ENCODE results near the gene MYLK3.

The MYLK3 gene

DNA sequence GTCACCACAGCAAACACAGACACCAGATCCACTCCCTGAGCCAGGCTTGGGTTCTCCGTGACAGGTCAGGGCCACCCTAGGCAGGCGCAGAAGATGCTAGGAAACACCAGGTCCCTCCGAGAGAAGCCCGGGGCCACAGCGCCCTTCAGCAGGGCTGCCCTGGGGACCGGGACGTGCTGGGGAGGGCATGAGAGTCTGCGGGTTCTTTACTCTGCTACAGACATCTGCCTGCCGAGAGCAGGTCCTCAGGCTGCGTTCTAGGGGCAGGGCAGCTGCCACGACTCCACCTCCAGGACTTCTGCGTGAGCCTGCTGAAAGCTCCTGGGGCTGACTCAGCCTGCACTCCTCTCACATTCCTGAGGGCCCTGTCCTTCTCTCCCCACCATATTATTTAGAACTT lies 11.4 kb downstream of the MYLK3 start:
- ChIA-PET POLR2A (ENCODE audit: low non-redundant PET) (no interaction called here), CTCF (no interaction called here)

DNA sequence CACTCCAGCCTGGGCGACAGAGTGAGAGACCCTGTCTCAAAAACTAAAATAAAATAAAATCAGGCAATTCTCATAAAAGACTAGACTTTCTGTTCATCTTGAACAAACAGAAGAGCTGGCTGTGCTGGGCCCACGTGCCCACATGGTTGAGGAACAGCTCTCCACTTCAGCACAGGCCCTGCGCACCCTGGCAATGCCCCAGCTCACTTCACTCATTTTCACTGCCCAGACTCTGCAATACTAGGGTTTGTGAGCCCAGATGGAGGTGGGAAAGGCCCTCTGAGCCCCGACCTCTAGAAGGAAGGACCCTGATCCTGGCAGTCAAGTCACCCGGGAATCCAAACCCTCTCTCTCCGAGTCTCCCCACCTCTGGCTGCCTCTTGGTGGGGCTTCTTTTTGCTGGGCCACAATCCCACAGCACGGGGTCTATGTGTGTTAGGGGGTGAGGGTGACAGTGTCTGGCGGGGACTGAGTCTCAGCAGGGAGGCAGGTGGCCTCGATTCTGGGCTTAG lies 14.8 kb downstream of the MYLK3 start:
- no peak for DNase-seq (ENCODE audit: low spot score)
- TF ChIP-seq, protein P1, sequence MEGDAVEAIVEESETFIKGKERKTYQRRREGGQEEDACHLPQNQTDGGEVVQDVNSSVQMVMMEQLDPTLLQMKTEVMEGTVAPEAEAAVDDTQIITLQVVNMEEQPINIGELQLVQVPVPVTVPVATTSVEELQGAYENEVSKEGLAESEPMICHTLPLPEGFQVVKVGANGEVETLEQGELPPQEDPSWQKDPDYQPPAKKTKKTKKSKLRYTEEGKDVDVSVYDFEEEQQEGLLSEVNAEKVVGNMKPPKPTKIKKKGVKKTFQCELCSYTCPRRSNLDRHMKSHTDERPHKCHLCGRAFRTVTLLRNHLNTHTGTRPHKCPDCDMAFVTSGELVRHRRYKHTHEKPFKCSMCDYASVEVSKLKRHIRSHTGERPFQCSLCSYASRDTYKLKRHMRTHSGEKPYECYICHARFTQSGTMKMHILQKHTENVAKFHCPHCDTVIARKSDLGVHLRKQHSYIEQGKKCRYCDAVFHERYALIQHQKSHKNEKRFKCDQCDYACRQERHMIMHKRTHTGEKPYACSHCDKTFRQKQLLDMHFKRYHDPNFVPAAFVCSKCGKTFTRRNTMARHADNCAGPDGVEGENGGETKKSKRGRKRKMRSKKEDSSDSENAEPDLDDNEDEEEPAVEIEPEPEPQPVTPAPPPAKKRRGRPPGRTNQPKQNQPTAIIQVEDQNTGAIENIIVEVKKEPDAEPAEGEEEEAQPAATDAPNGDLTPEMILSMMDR (conservative IDR thresholded peaks at IDR 0.05; ENCODE audit: low read depth), result no peak
- POLR2A ChIA-PET (ENCODE audit: low non-redundant PET), result no interaction called here
- no peak overlapping the region for H3K27ac ChIP-seq
- CTCF ChIA-PET, result interaction anchor here (0.6 to 0.7 kb wide), 2 partner anchors 37 to 251 kb away, joined by 3 read pairs; no protein-coding TSS in a partner anchor

More for the DNA sequence above, 11.4 kb downstream of the MYLK3 start:
- DNase-seq (ENCODE audit: low spot score), result no peak
- TF ChIP-seq, protein P1 (conservative IDR thresholded peaks at IDR 0.05; ENCODE audit: low read depth), result no peak
- no peak overlapping the region for H3K27ac ChIP-seq

DNA sequence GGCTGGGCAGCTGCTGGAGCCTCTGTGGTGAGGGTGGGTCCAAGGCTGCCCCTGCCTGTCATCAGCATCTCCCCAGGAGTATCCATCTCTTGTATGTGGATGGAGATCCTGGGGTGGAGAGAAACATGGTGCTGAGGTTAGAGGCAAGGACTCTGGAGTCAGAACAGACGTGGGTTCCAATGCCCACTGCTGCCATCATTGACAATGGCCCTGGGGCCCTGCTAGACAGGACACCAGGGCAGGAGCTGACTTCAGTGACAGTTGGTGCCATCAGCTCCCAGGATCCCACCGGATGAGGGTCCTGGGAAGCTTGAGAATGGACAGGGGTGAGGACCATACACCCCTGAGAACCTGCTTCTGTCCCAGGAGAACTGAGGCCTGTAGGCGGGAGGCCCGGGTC lies 15.6 kb downstream of the MYLK3 start:
- no peak overlapping the region for H3K27ac ChIP-seq

DNA sequence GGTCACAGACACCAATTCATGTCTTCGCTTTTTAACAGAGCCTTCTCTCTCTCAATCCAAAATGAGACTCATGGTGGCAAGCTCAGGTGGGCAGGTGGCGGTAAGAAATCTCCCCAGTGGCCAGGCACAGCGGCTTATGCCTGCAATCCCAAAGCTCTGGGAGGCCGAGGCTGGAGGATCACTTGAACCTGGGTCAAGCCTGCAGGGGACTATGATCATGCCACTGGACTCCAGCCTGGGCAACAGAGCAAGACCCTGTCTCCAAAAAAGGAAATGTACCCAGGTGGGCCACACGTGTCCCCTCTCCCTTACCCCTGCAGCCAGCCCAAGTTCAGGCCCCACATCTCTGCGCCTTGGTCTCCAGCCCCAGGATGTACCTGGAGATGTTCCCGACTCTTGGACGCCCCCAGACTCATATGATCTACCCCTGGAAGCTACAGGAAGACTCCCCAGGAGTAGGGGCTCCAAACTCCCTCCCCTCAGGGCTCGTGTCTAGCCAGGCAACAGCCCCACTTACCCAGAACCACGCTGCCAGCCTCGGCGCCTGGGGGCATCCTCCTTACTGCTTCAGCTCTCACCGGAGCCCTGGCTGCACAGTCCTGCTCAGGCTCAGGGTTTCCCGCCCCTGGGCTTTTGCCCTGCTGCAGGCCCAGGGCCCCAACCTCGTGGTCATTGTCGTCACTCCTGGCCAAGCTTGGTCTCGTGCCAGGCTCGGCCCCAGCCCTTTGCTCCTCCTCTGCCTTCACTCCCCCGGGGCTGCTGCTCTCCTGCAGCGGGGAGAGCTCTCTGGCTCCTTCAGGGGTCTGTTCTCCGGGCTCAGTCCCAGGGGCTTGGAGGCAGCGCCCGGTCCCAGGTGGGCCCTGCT lies 16.2 kb downstream of the MYLK3 start:
- DNase-seq (ENCODE audit: low spot score), result no peak
- no peak overlapping the region for H3K27ac ChIP-seq
- ChIA-PET POLR2A (ENCODE audit: low non-redundant PET) (no interaction called here), CTCF (no interaction called here)
- TF ChIP-seq, protein P1 (conservative IDR thresholded peaks at IDR 0.05; ENCODE audit: low read depth), result no peak

More for the DNA sequence above, 15.6 kb downstream of the MYLK3 start:
- ChIA-PET CTCF (interaction anchor here (0.6 to 0.7 kb wide), 2 partner anchors 36 to 250 kb away, joined by 3 read pairs; no protein-coding TSS in a partner anchor), POLR2A (ENCODE audit: low non-redundant PET) (no interaction called here)
- TF ChIP-seq, protein P1 (conservative IDR thresholded peaks at IDR 0.05; ENCODE audit: low read depth), result no peak
- DNase-seq (ENCODE audit: low spot score), result no peak

DNA sequence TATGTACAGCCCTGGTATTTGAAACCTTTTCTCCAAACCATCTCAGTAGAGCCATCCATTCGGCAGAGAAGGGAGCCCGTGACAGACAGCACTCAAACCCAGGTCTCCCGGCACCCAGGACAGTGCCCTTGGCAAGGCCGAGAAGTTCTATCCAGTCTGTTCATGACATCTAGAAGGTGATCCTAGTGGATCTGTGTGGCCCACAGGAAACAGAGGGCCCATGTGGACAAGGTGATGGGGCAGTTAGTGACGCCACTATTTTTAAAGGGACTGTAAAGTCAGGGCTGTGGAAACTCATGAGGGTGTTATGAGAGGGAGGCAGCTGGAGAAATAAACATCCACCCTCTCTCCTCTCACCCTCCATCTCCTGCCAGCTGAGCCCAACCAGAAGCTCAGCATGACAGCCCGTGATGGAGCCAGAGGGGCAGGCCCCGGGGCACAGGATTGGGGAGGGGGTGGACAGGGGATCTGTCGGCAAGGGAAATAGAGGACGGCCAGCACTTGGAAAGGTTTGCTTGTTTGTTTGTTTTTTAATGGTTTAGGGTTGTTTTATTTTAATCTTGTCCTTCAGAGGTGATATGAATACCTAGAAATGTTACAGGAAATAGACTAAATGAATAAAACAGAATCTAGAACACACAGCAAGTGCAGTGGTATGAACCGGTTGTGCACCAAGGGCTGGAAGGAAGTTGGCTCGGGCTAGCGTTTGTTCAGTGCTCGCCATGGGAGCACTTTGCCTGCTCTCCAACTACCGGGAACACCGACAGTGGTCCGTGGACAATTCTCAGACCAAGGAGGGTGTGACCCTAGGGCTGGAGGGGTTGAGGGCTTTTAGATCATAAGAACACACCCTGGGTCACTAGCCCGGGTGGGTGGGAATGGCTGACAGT lies 17.1 kb downstream of the MYLK3 start:
- no peak overlapping the region for H3K27ac ChIP-seq
- CTCF ChIA-PET, result no interaction called here
- DNase-seq (ENCODE audit: low spot score), result no peak
- TF ChIP-seq, protein P1 (conservative IDR thresholded peaks at IDR 0.05; ENCODE audit: low read depth), result no peak
- POLR2A ChIA-PET (ENCODE audit: low non-redundant PET), result no interaction called here

DNA sequence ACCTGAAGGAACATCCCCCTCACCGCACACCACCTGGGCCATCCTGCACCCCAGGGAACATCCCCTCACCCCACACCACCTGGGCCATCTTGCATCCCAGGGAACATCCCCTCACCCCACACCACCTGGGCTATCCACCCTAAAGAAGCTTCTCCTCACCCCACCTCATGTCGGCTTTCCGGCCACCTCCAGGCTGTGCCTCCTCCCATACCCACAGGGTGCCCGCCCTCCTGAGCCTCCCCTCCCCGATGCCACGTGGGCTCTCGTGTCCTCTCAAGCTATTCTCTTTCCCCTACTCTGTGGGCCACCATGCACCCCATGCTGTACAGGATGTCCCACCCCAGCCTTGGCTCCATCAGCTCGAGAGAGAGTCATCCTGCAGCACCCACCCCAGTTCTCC lies 18.0 kb downstream of the MYLK3 start:
- DNase-seq (ENCODE audit: low spot score), result no peak
- ChIA-PET CTCF (interaction anchor here (0.6 kb wide), 1 partner anchor 25 kb away, joined by 5 read pairs; no protein-coding TSS in a partner anchor), POLR2A (ENCODE audit: low non-redundant PET) (no interaction called here)
- no peak overlapping the region for H3K27ac ChIP-seq
- TF ChIP-seq, protein P1 (conservative IDR thresholded peaks at IDR 0.05; ENCODE audit: low read depth), result no peak
